GM19397 (cell line): ENCODE measurements around the gene PWWP2B.
A peak's percentile ranks its signal among the peaks of the same experiment; 100 is the strongest.

Source experiments
- ATAC-seq: cut with Tn5 transposase; IDR thresholded peaks from one replicate; pipeline ENCODE4 v1.9.1; 2021; ENCODE audit warnings: mild to moderate bottlenecking, moderate library complexity; ENCODE audit not compliant: unreplicated experiment

Gene PWWP2B

DNA sequence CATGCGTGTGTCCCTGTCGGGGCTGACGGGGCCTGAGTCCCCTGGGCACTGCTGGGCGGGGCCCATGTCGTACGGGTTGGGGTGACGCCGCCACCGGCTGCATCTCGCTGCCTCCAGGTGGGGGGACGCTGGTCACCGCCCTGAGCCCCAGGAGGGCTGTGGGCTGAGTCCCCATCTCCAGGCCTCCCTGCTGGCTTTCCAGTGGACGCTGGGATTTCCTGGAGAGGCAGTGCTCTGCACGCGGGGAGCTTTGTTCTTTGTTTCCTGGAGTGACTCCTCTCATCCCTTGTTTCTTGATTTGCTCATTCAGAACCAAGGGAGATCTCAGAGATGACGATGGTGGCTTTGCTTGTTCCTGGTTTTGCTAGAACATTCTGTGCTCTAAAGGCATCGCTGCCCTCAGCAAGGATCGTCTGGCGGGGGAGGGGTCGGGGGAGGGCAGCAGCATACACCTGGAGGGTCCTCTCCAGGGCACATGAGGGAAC lies 21.0 kb downstream of the PWWP2B start:
- no peak for ATAC-seq

GRCh38 chr10:132418527-132419416 lies 21.8 kb downstream of the PWWP2B start:
- no peak for ATAC-seq

DNA sequence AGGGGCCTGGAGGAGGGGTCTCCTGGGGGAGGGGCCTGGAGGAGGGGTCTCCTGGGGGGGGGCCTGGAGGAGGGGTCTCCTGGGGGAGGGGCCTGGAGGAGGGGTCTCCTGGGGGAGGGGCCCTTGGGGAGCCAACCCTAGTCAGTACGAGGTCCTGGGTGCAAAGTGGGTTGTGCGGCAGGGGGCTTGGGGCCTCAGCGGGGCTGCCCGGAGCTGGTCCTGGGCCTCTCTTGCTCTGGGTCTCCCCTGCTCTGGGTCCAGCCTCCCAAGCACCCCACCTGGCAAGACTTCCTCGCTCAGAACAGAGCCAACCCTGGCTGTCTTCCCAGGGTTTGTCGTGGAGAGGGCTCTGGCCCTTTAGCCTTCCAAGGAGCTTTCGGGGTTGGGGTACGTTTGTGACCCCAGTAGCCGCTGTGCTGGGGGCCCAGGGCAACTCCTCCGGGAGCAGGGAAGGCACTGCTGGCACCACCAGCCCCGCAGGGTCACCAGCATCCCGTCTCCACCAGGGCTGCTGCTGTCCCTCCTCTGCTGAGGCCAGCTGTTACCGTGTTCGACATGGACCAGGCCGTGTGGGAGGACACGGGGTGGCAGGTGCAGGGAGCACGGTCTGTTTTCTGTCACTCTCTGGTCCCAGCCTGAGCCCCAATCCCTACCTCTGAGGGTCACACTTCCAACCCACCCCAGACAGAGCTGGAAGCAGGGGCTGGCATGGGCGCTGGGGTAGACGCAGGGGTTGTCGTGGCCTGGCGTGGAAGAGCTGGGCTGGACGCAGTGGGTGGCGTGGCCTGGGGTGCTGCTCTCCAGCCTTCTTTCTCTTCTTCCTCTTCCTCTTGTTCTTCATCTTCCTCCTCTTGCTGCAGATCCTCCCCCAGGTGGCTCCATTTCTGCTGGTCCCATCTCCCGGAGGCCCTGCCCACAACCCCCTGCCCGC lies 22.8 kb downstream of the PWWP2B start:
- no peak for ATAC-seq

GRCh38 chr10:132420469-132420980 lies 23.5 kb downstream of the PWWP2B start:
- no peak for ATAC-seq

DNA sequence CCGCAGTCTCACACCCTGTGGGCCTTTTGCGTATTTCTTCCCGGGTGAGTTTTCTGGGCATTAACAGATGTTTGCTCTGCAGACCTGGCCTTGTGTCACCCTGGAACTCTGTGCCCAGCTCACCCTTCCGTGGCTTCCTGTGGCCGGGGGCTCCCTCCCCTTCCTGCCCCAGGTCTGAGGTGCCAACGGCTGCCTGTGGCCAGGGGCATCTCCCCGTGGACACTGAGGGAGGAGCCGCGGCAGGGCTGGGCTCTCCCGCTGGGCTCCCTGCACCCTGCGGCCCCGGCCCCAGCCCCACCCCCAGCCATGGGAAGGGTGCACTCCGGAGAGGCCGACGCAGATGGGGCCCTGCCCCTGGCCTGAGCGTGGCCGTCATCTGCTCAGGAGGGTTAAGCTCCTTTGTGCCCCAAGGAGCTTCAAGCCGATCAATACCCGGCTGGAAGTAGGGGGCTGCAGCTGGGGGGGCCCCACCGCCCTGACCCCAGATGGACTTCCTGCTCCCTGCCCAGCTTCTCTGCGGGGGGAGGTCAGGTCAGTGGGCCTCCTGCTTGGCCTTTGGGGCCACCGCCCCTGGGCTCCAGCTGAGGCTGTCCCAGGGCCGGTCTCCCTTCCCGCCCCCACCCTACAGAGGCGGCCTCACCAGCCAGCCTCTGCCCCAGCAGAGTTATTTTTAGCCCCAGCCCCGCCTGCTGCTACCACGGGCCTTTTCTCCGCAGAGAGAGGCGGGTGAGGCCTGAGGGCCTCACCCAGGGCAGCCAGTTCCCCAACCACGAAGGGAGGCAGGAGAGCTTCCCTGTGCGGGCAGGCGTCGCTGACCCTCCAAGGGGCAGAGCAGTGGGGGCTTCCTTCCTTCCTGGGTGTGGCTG lies 24.2 kb downstream of the PWWP2B start:
- ATAC-seq, result peak; percentile 41

- ATAC-seq, result peak; percentile 54
Measured at GRCh38 chr10:132421847-132422751, 25.1 kb downstream of the PWWP2B start.

DNA sequence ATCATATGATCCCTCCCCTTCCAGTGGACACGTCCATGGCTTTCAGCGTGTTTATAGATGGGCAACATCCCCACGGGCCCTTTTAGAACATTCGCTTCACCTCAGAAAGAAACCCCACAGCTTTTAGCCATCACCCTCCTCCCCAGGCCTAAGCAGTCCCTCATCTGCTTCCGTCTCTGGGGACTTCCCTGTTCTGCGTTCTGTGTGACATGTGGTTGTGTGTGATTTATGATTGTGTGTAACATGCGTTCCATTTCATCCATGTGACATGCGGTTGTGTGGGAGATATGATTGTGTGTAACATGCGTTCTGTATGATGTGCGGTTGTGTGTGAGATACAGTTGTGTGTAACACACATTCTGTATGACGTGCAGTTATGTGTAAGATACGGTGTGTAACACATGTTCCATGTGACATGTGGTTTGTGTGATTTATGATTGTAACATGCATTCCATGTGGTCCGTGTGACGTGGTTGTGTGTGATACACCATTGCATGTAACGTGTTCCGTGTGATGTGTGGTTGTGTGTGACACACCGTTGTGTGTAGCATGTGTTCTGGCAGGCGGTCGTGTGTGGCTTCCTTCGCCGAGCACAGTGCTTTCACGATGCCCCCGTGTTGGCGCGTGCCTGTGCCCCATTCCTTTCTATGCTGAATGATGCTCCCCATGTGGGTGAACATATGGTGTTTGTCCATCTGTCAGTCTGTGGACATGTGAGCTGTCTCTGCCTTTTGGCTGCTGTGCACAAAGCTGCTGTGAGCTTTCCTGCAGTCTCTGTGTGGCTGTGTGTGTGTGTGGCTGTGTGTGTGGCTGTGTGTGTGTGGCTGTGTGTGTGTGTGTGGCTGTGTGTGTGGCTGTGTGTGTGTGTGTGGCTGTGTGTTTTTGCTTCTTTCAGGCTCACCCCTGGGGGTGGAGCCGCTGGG lies 26.2 kb downstream of the PWWP2B start:
- no peak for ATAC-seq

- no peak for ATAC-seq
Measured at GRCh38 chr10:132423966-132424861, 27.2 kb downstream of the PWWP2B start.

DNA sequence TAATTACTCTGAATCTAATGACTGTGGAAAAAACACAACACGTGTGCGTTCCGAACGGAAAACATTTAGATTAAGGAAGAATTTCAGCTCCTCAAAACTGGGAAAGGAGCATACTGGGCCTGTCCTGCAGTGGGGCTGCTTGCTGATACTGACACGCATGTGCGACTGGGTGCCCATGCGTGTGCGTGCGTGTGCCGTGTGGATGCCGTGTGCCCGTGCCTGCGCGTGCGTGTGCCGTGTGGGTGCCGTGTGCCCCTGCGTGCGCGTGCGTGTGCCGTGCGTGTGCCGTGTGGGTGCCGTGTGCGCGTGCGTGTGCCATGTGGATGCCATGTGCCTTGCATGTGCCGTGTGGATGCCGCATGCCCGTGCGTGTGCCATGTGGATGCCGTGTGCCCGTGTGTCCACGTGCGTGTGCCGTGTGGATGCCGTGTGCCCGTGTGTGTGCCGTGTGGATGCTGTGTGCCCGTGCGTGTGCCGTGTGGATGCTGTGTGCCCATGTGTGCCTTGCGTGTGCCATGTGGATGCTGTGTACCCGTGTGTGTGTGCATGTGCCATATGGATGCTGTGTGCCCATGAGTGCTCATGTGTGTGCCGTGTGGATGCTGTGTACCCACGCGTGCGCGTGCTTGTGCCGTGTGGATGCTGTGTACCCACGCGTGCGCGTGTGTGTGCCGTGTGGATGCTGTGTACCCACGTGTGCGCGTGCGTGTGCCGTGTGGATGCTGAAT lies 28.2 kb downstream of the PWWP2B start:
- no peak for ATAC-seq

DNA sequence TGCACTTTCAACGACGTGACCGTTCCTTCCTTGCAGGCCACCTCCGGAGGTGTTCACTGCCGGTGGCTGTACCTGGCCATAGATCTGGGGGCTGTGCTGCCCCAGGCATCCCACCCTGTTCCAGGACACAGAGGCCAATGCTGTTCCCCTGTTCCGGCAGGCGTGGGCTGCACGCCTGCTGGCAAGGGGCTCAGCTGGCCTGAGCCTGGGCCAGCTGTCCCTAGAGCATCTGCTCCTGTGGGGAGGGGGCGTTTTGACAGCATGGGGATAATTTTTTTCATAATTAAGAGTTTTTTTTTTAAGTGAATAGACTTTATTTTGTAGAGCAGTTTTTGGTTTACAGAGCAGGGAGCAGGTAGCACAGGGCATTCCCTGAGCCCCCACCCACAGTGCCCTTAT lies 28.8 kb downstream of the PWWP2B start:
- ATAC-seq, result no peak

GRCh38 chr10:132427006-132427771 lies 30.2 kb downstream of the PWWP2B start:
- ATAC-seq, result no peak

- no peak for ATAC-seq
Measured at GRCh38 chr10:132427939-132428367, 31.0 kb downstream of the PWWP2B start.

DNA sequence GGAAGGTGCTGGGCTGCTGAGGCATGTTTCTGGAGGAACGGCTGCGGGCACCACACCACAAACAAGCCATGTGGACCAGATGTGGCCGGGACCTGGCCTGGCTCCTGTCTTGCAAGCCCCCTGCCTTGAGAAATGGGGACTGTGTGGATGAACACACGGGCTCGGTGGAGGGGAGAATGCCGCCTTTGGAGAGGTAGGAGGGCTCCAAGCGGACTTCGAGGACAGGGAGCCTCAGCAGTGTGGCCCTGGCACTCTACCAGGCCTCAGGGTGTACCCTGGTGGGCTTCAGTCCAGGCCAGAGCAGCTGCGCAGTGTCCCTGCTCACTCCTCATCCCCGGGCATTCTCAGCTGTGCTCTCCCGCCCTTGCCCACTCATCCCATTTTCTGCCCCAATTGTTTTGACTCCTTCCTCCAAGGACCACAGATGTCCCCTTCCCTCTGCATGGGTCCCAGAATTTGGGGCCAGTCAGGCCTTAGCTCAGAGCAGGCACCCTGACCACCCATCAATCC lies 31.5 kb downstream of the PWWP2B start:
- ATAC-seq, result no peak

GRCh38 chr10:132429281-132430230 lies 32.6 kb downstream of the PWWP2B start:
- no peak for ATAC-seq
